ENCODE results near the gene ZMYND8.

DNA sequence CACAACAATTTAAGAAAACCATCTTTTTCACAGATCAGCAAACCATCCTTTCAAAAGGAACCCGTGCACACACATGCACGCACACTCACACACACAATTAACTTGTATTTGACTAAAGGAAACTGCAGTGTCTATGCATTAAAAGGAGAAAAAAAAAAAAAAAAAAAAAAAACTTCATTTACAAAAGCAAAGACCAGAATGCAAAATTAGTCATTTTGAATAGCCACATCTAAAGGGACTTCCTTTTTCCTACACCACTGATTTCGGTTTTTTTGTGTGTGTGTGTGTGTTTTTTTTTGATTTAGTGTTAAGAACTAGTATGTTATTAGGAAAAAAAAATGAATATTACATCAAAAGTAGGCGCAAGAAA is 6.3 kb downstream of the ZMYND8 start:
- TF ChIP-seq CTBP1 (IDR thresholded peaks at IDR 0.05; ENCODE audit: borderline replicate concordance), result no peak
- no peak for TF ChIP-seq ARNT (IDR thresholded peaks at IDR 0.05)
- no peak for TF ChIP-seq SP1 (IDR thresholded peaks at IDR 0.05)
- TF ChIP-seq FOXM1 (IDR thresholded peaks at IDR 0.05; ENCODE audit: borderline replicate concordance), result no peak
- TF ChIP-seq SUZ12 (IDR thresholded peaks at IDR 0.05), result no peak
- TF ChIP-seq FOXA1 (IDR thresholded peaks at IDR 0.05), result no peak
- no peak for TF ChIP-seq HDGF (IDR thresholded peaks at IDR 0.05; ENCODE audit: borderline replicate concordance)
- no peak for TF ChIP-seq TARDBP (IDR thresholded peaks at IDR 0.05)
- TF ChIP-seq ELF4 (IDR thresholded peaks at IDR 0.05), result no peak
- TF ChIP-seq BHLHE40 (IDR thresholded peaks at IDR 0.05; ENCODE audit: borderline replicate concordance), result no peak
- no peak for TF ChIP-seq PKNOX1 (IDR thresholded peaks at IDR 0.05)
